SK-N-SH (cell line): ENCODE measurements around the gene STYXL2. TPM values are rescaled to one million over a fixed set of nuclear protein-coding genes. Genes with fewer than 3 reads are reported as not detected.

Experiments
- CTCF ChIA-PET: fragments of 300-600, 350-600 bp; formaldehyde crosslinking; extraction: SDS; loops from one replicate; lab custom pipeline; 2021; lab: Yijun Ruan, JAX
- POLR2A ChIA-PET: fragments of 350-600 bp; sonication (Branson Sonifier 250); formaldehyde crosslinking; extraction: SDS; loops from one replicate; lab custom pipeline; 2020; ENCODE audit warnings: antibody characterized with exemption, inconsistent platforms; lab: Yijun Ruan, JAX
- DNase-seq: peaks from one replicate; pipeline ENCODE4 v3.0.0; 2012
- H2AFZ ChIP-seq: fragments of 200-600 bp; sonication (generic); 2 replicates; pipeline ENCODE4 v1.8.1; 2016; ENCODE audit warnings: antibody characterized with exemption, mild to moderate bottlenecking, low read depth
- H3F3A ChIP-seq: fragments of 200-600 bp; sonication (generic); replicated peaks from 2 replicates; pipeline ENCODE3; 2016; ENCODE audit warnings: antibody characterized with exemption, mild to moderate bottlenecking; ENCODE audit not compliant: insufficient read depth
- H3K27ac ChIP-seq, 2 experiments: fragments of 200-500 bp in 1 of 2; fragments of 200-600 bp in 1 of 2; sonication (Bioruptor generic) in 1 of 2; sonication (generic), shearing (Covaris generic) in 1 of 2; 2 replicates each; pipeline versions ENCODE4 v1.5.1 to v1.6.1; 2014 to 2016; ENCODE audit warnings: low read depth in 2 of 2, inconsistent platforms in 1 of 2, low read length in 1 of 2, mild to moderate bottlenecking in 1 of 2, mixed read lengths in 1 of 2
- H3K27me3 ChIP-seq: fragments of 200-600 bp; sonication (generic), shearing (Covaris generic); 2 replicates; pipeline ENCODE4 v1.6.1; 2016; ENCODE audit warnings: mixed run types; ENCODE audit not compliant: insufficient read depth
- H3K36me3 ChIP-seq, 2 experiments: fragments of 200-500 bp in 1 of 2; fragments of 200-600 bp in 1 of 2; sonication (Bioruptor generic) in 1 of 2; sonication (generic) in 1 of 2; replicated peaks in 1 of 2; 2 replicates each; pipeline versions ENCODE3 to v1.5.1; 2014 to 2016; ENCODE audit warnings: low read length in 1 of 2, mild to moderate bottlenecking in 1 of 2; ENCODE audit not compliant: insufficient read depth in 2 of 2, control insufficient read depth in 1 of 2
- H3K4me1 ChIP-seq, 2 experiments: fragments of 200-500 bp in 1 of 2; fragments of 200-600 bp in 1 of 2; sonication (Bioruptor generic) in 1 of 2; sonication (generic), shearing (Covaris generic) in 1 of 2; 2 replicates each; pipeline versions ENCODE4 v1.5.1 to v1.6.1; 2014 to 2016; ENCODE audit warnings: low read depth in 1 of 2, low read length in 1 of 2, mixed run types in 1 of 2; ENCODE audit not compliant: insufficient read depth in 2 of 2, control insufficient read depth in 1 of 2
- H3K4me2 ChIP-seq: fragments of 200-600 bp; sonication (generic), shearing (Covaris generic); 2 replicates; pipeline ENCODE4 v1.6.1; 2017; ENCODE audit warnings: mixed run types
- H3K4me3 ChIP-seq, 2 experiments: fragments of 200-500 bp in 1 of 2; fragments of 200-600 bp in 1 of 2; sonication (Bioruptor generic) in 1 of 2; sonication (generic), shearing (Covaris generic) in 1 of 2; 2 replicates each; pipeline versions ENCODE4 v1.5.1 to v1.8.1; 2014 to 2016; ENCODE audit warnings: low read depth in 2 of 2, inconsistent platforms in 1 of 2, low read length in 1 of 2, mild to moderate bottlenecking in 1 of 2, mixed read lengths in 1 of 2, moderate library complexity in 1 of 2
- H3K79me2 ChIP-seq: fragments of 200-600 bp; sonication (generic); 2 replicates; pipeline ENCODE4 v1.8.1; 2017; ENCODE audit warnings: mild to moderate bottlenecking; ENCODE audit not compliant: insufficient read depth
- H3K9ac ChIP-seq: fragments of 200-600 bp; sonication (generic); 2 replicates; pipeline ENCODE4 v1.6.1; 2017; ENCODE audit warnings: mixed run types
- H3K9me2 ChIP-seq: fragments of 200-600 bp; sonication (generic); 2 replicates; pipeline ENCODE4 v1.6.1; 2017; ENCODE audit warnings: mixed run types
- H3K9me3 ChIP-seq: fragments of 200-600 bp; sonication (generic); 2 replicates; pipeline ENCODE4 v1.6.1; 2017; ENCODE audit warnings: mixed run types, mild to moderate bottlenecking, moderate library complexity
- H4K20me1 ChIP-seq: fragments of 200-600 bp; sonication (generic); 2 replicates; pipeline ENCODE4 v1.6.1; 2017; ENCODE audit warnings: mild to moderate bottlenecking, mixed run types; ENCODE audit not compliant: insufficient read depth
- ELF1 ChIP-seq: IDR thresholded peaks from 2 replicates; pipeline ENCODE4 v1.4.0; 2012
- FOXJ3 ChIP-seq: sonication (generic); formaldehyde crosslinking; IDR thresholded peaks from 2 replicates; pipeline ENCODE4 v1.5.1; 2020; ENCODE audit warnings: mild to moderate bottlenecking, missing genetic modification reagents
- FOXM1 ChIP-seq: IDR thresholded peaks from 2 replicates; pipeline ENCODE4 v1.4.0; 2012; ENCODE audit warnings: low read depth, mild to moderate bottlenecking
- GABPA ChIP-seq: IDR thresholded peaks from 2 replicates; pipeline ENCODE4 v1.4.0; 2012; ENCODE audit warnings: low read depth, mild to moderate bottlenecking
- GATA2 ChIP-seq: sonication (generic); formaldehyde crosslinking; IDR thresholded peaks from 2 replicates; pipeline ENCODE4 v1.5.0; 2020; ENCODE audit warnings: mild to moderate bottlenecking, missing genetic modification reagents
- JUND ChIP-seq: IDR thresholded peaks from 2 replicates; pipeline ENCODE4 v1.4.0; 2012
- MXI1 ChIP-seq: IDR thresholded peaks from 2 replicates; pipeline ENCODE4 v1.6.1; 2012; ENCODE audit warnings: mild to moderate bottlenecking, low read depth, low read length, improper control_type of control experiment
- NFIC ChIP-seq: IDR thresholded peaks from 2 replicates; pipeline ENCODE4 v1.4.0; 2012; ENCODE audit warnings: borderline replicate concordance
- NRF1 ChIP-seq: IDR thresholded peaks from 2 replicates; pipeline ENCODE4 v1.6.1; 2012; ENCODE audit warnings: low read depth, mild to moderate bottlenecking, low read length
- POLR2AphosphoS5 ChIP-seq: IDR thresholded peaks from 2 replicates; pipeline ENCODE4 v1.6.1; 2012; ENCODE audit warnings: low read depth, low read length
- RAD21 ChIP-seq: IDR thresholded peaks from 2 replicates; pipeline ENCODE4 v1.6.1; 2012; ENCODE audit warnings: mild to moderate bottlenecking, low read length
- RCOR1 ChIP-seq: fragments of 150-350 bp; IDR thresholded peaks from 2 replicates; pipeline ENCODE4 v1.6.1; 2017; ENCODE audit warnings: antibody characterized with exemption, low read length
- RFX5 ChIP-seq: IDR thresholded peaks from 2 replicates; pipeline ENCODE4 v1.6.1; 2012; ENCODE audit warnings: mild to moderate bottlenecking, improper control_type of control experiment, low read length
- TAF1 ChIP-seq: IDR thresholded peaks from 2 replicates; pipeline ENCODE4 v1.6.1; 2012; ENCODE audit warnings: low read depth, mild to moderate bottlenecking, low read length, moderate library complexity, borderline replicate concordance
- TCF12 ChIP-seq: IDR thresholded peaks from 2 replicates; pipeline ENCODE4 v1.4.0; 2012
- WGBS: methylation state at CpG from one replicate; pipeline ENCODE4 v1.1.6; 2017; ENCODE audit warnings: low lambda C conversion rate; 5-methylcytosine and 5-hydroxymethylcytosine counted together
- polyA plus RNA-seq, 3 experiments: library from polyadenylated mRNA; depleted of rRNA; stranded (reverse); fragments of >200 nt; gene quantifications; 2 replicates each; pipeline ENCODE4 v1.2.3, GENCODE V29; 2012
- TF ChIP-seq, protein P1 (sequence below): fragments of 150-350 bp; IDR thresholded peaks from 2 replicates; pipeline ENCODE4 v1.6.1; 2017; ENCODE audit warnings: antibody characterized with exemption, low read length, low read depth, borderline replicate concordance
- TF ChIP-seq, protein P2 (sequence below): IDR thresholded peaks from 2 replicates; pipeline ENCODE4 v1.6.1; 2012; ENCODE audit warnings: mild to moderate bottlenecking, low read depth, low read length, moderate library complexity

Gene STYXL2
- polyA plus RNA-seq, 1 of the 3 experiments (the other 2 are of a cell fraction) = not detected

DNA sequence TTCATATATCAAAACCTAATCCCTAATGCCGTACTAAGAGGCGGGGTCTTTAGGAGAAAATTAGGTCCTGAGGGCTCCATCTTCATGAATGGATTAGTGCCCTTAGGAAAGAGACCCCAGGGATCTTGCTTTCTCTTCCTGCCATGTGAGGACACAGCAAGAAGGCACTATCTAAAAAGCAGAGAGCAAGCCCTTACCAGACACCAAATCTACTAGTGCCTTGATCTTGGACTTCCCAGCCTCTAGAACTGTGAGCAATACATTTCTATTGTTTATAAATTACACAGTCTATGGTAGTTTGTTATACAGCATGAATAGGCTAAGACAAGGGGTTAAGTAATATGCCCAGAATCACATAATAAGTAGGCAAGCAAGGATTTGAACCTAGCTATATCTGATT, 42.9 kb downstream of the STYXL2 start (continued):
- TF ChIP-seq, protein P1, sequence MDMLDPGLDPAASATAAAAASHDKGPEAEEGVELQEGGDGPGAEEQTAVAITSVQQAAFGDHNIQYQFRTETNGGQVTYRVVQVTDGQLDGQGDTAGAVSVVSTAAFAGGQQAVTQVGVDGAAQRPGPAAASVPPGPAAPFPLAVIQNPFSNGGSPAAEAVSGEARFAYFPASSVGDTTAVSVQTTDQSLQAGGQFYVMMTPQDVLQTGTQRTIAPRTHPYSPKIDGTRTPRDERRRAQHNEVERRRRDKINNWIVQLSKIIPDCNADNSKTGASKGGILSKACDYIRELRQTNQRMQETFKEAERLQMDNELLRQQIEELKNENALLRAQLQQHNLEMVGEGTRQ = no peak
- no peak for TF ChIP-seq TAF1
- no peak for TF ChIP-seq RAD21

DNA sequence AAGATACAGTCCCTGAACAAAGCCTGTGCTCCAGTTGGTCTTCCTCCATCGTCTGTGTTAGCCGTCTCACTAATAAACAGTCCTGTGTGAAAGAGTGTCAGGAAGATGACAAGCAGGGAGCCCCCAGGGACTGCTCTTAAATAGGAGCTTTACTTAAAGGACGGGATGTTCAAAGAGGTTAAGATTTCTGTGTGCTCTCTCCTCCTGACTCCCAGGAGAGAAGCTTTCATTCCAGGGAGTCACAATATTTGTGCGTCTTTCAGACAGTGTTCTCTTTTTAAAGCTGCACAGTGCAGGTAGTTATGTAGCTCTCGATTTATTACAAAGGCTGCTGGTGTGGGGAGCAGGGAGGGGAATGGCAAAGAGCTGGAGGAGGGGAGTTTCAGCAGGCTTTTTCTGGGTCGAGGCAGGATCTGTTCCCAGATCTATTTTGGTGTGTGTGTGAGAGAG, 43.5 kb downstream of the STYXL2 start:
- Histone ChIP-seq H3K27me3 (no peaks in the 10 kb centered on the region; the same call in 1 of the 2 replicates), H3K9me3 (no peaks in the 10 kb centered on the region), H3K27ac (no peak overlapping the region), H3K4me1 (peaks cover 0 to 5% of the 10 kb centered on the region in 2 experiments; a peak in 1 of 4 replicates), H3F3A (no peaks in the 10 kb centered on the region), H3K36me3 (no peaks in the 10 kb centered on the region), H3K9ac (no peak overlapping the region), H2AFZ (no peak overlapping the region), H3K4me3 (no peak overlapping the region), H3K79me2 (no peaks in the 10 kb centered on the region), H4K20me1 (no peaks in the 10 kb centered on the region), H3K9me2 (no peaks in the 10 kb centered on the region), H3K4me2 (no peak overlapping the region)
- WGBS = 46% methylated on average over 6 of the region's 6 CpGs
- ChIA-PET POLR2A (no interaction called here), CTCF (interaction anchor here (1.2 to 1.9 kb wide), 2 partner anchors 13 to 78 kb away, joined by 4 to 5 read pairs; no protein-coding TSS in a partner anchor)
- no peak for DNase-seq
- TF ChIP-seq GABPA (no peak), GATA2 (CRISPR knock-in tag) (no peak), FOXM1 (no peak), TCF12 (no peak), FOXJ3 (CRISPR knock-in tag) (no peak), RFX5 (no peak), NFIC (no peak), ELF1 (no peak), JUND (no peak), POLR2AphosphoS5 (no peak), MXI1 (no peak), RCOR1 (no peak), NRF1 (no peak)
- TF ChIP-seq, protein P2, sequence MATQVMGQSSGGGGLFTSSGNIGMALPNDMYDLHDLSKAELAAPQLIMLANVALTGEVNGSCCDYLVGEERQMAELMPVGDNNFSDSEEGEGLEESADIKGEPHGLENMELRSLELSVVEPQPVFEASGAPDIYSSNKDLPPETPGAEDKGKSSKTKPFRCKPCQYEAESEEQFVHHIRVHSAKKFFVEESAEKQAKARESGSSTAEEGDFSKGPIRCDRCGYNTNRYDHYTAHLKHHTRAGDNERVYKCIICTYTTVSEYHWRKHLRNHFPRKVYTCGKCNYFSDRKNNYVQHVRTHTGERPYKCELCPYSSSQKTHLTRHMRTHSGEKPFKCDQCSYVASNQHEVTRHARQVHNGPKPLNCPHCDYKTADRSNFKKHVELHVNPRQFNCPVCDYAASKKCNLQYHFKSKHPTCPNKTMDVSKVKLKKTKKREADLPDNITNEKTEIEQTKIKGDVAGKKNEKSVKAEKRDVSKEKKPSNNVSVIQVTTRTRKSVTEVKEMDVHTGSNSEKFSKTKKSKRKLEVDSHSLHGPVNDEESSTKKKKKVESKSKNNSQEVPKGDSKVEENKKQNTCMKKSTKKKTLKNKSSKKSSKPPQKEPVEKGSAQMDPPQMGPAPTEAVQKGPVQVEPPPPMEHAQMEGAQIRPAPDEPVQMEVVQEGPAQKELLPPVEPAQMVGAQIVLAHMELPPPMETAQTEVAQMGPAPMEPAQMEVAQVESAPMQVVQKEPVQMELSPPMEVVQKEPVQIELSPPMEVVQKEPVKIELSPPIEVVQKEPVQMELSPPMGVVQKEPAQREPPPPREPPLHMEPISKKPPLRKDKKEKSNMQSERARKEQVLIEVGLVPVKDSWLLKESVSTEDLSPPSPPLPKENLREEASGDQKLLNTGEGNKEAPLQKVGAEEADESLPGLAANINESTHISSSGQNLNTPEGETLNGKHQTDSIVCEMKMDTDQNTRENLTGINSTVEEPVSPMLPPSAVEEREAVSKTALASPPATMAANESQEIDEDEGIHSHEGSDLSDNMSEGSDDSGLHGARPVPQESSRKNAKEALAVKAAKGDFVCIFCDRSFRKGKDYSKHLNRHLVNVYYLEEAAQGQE = no peak
- TF ChIP-seq, protein P1 = no peak
